BJ (cell line): ENCODE measurements around the gene DNMT3A. TPM values are rescaled to one million over a fixed set of nuclear protein-coding genes. Genes with fewer than 3 reads are reported as not detected.

ENCODE experiments used
- CTCF ChIA-PET: fragments of 350-600 bp; formaldehyde crosslinking; extraction: SDS; loops from one replicate; lab custom pipeline; 2021; ENCODE audit warnings: antibody characterized with exemption, inconsistent platforms; lab: Yijun Ruan, JAX
- POLR2A ChIA-PET: fragments of 300-600 bp; sonication (Branson Sonifier 250); formaldehyde crosslinking; extraction: SDS; loops from one replicate; lab custom pipeline; 2021; ENCODE audit warnings: antibody characterized with exemption; lab: Charles Lee
- DNase-seq: peaks from one replicate; pipeline ENCODE4 v3.0.0-alpha.2; 2011; ENCODE audit warnings: low read depth
- H3K27me3 ChIP-seq: 2 replicates; pipeline ENCODE4 v1.6.0; 2011; ENCODE audit warnings: low read length; ENCODE audit not compliant: control insufficient read depth, insufficient read depth
- H3K36me3 ChIP-seq: 2 replicates; pipeline ENCODE4 v1.5.1; 2011; ENCODE audit warnings: low read length; ENCODE audit not compliant: control insufficient read depth, insufficient read depth
- H3K4me3 ChIP-seq: 2 replicates; pipeline ENCODE4 v1.5.1; 2011; ENCODE audit warnings: low read depth, mild to moderate bottlenecking, control low read depth, low read length
- polyA plus RNA-seq: library from polyadenylated mRNA; depleted of rRNA; stranded (reverse); fragments of >200 nt; gene quantifications from 2 replicates; pipeline ENCODE4 v1.2.3, GENCODE V29; 2011
- TF ChIP-seq, protein P1 (sequence below): IDR thresholded peaks from 2 replicates; pipeline ENCODE4 v1.5.1; 2011; ENCODE audit warnings: low read depth, mild to moderate bottlenecking, control low read depth, inconsistent platforms, low read length, moderate library complexity; ENCODE audit not compliant: insufficient read depth

The DNMT3A gene
- polyA plus RNA-seq, 1 experiment, result 3.0 TPM

DNA sequence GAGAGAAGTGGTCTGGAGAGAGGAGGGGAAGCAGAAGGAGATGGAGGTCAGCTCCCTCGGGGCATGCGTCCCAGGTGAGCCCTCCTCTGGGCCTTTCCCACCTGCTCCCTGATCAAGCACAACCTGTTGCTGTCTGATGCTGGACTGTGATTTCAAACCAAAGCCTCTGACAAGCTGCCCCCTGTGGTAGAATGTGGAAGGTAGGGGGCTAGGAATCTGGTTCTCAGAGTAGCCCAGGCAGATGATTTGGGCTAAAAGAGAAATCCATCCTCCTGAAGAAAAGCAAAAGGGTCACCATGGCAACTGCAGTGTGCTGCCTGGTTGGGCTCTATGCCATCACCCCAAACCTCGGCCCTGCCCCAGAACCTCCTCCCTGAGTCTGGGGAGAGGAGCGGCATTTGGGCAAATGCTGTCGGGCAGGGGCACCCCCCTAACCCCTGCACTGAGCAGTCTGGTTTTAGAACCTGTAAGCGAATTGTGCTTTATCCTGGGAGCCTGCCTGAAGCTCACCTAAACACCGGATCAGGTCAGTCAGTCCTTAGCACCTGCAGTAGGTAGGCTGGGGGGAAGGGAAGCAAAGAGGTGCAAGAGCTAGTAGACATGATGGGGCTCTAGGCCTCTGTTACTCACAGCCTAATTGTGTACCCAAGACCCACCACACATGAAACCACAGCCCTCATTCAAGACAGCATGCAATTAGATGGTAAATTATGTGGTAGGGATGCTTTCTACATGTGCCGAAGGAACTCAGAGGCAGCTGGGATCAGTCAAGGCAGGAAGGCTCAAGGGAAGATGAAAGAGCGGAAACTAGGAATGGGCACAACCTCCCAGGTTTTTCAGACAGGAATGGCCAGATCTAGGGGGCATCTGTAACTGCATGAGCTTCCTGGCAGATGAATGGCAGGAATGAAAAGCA lies 83.5 kb downstream of the DNMT3A start:
- DNase-seq, result no peak
- CTCF ChIA-PET, result interaction anchor here (2.7 kb wide), 1 partner anchor 19 kb away, joined by 10 read pairs; no protein-coding TSS in a partner anchor
- H3K4me3 ChIP-seq, result no peak overlapping the region
- TF ChIP-seq, protein P1, sequence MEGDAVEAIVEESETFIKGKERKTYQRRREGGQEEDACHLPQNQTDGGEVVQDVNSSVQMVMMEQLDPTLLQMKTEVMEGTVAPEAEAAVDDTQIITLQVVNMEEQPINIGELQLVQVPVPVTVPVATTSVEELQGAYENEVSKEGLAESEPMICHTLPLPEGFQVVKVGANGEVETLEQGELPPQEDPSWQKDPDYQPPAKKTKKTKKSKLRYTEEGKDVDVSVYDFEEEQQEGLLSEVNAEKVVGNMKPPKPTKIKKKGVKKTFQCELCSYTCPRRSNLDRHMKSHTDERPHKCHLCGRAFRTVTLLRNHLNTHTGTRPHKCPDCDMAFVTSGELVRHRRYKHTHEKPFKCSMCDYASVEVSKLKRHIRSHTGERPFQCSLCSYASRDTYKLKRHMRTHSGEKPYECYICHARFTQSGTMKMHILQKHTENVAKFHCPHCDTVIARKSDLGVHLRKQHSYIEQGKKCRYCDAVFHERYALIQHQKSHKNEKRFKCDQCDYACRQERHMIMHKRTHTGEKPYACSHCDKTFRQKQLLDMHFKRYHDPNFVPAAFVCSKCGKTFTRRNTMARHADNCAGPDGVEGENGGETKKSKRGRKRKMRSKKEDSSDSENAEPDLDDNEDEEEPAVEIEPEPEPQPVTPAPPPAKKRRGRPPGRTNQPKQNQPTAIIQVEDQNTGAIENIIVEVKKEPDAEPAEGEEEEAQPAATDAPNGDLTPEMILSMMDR, result no peak
- H3K27me3 ChIP-seq, result no peaks in the 10 kb centered on the region
- peaks cover 2% of the 10 kb centered on the region; the same call in 1 of the 2 replicates for H3K36me3 ChIP-seq
- POLR2A ChIA-PET, result no interaction called here

DNA sequence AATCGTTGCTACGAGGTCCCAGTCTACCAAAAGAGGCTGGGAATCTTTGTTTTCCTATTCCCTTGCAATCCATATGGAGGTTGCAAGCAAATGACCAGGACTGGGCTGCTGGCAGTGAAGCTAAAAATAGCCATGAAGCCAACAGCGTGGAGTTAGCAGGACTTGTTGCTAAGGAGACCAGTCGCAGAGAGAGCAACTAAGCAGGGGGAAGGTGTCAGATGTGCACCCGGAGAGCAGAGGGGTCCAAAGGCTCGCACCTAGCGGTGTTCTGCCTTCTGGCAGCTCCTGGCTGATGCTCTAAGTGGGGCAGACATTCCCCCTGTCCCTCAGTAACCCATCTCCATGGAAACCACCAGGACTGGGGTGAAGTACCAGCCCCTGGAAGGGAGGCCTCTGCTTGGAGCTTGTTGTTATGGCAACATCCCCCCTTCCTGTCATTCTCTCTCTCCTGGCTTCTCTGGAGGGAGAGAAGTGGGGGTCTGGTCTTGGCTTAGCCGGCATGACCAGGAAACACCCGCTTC lies 84.6 kb downstream of the DNMT3A start:
- TF ChIP-seq, protein P1, result no peak
- no peaks in the 10 kb centered on the region for H3K27me3 ChIP-seq
- H3K4me3 ChIP-seq, result no peak overlapping the region
- H3K36me3 ChIP-seq, result peaks cover 2% of the 10 kb centered on the region; the same call in 1 of the 2 replicates
- DNase-seq, result peak; percentile 24
- ChIA-PET CTCF (no interaction called here), POLR2A (no interaction called here)

DNA sequence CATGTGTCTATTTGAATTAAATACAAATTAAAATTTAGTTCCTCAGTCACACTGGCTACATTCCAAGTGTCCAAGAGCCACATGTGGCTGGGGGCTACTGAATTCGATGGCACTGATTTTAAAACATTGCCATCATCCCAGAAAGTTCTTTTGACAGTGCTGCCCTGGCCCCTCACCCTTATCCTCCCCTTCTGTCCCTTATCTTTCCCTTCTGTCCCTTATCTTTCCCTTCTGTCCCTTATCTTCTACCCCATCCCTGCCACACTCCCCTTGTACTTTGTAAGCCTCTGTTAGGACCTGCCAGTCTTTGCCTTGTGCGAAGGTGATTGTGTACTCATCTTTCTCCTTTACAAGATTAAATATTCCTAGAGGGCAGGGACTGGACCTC lies 85.2 kb downstream of the DNMT3A start:
- no peak for DNase-seq
- H3K36me3 ChIP-seq, result peaks cover 2% of the 10 kb centered on the region; the same call in 1 of the 2 replicates
- TF ChIP-seq, protein P1, result no peak
- H3K4me3 ChIP-seq, result no peak overlapping the region
- H3K27me3 ChIP-seq, result no peaks in the 10 kb centered on the region
- ChIA-PET POLR2A (no interaction called here), CTCF (no interaction called here)

DNA sequence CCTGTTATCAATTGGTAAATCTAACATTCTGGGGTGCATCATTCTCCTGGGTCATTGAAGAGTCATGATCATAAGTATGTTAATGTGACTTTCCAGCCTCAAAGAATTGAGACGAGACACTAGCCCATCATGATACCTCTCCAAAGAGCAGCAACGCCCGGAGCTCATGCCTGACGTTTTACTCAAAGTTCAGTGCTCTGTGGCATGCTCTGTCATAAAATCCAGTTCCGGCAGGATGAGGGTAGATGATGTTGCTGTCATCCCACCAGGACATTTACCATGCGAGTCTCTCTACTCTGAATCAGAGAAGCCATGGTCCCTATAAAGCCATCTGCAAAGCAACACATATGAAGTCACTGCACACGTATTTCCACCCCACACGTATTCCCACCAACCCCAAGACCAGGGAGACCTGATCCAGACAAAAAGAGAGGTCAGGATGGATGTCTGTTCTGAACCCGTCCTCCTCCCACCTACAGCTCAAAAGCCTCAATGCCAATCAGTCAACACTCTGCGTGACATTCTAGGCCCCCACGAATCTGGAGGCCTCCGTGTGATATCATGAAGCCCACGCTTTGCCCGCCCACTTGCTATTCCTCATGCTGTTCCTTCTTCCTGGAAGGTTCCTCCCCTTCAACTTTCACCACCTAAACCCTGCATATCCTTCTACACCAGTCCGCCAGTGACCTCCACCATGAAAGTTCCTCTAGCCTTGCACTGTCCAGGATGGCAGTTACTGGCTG lies 85.8 kb downstream of the DNMT3A start:
- H3K36me3 ChIP-seq, result peaks cover 2% of the 10 kb centered on the region; the same call in 1 of the 2 replicates
- TF ChIP-seq, protein P1, result no peak
- H3K4me3 ChIP-seq, result no peak overlapping the region
- POLR2A ChIA-PET, result no interaction called here
- CTCF ChIA-PET, result no interaction called here
- no peak for DNase-seq
- no peaks in the 10 kb centered on the region for H3K27me3 ChIP-seq

DNA sequence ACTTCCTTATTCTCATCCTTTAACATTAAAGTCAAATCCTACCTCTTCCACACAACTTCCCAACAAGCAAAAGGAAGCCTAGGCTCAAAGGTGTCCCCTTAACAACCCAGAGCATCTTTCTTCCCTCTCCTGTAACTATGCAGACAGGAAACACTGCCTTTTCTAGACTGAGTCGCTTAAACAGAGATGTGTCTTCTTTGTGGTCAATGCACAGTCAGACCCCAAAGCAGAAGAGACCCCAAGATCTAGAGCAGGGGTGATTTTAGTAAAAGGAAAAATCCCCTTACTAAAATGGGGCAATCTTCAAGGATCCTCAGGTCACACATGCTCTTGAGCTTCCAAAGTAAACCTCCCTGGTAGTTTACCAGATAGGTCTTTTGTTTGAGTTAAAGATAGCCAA lies 86.8 kb downstream of the DNMT3A start:
- POLR2A ChIA-PET, result no interaction called here
- TF ChIP-seq, protein P1, result no peak
- H3K36me3 ChIP-seq, result no peaks in the 10 kb centered on the region; the same call in 1 of the 2 replicates
- H3K27me3 ChIP-seq, result no peaks in the 10 kb centered on the region
- no peak overlapping the region for H3K4me3 ChIP-seq
- CTCF ChIA-PET, result no interaction called here
- no peak for DNase-seq
